ENCODE results near the gene SFT2D3. TPM values are rescaled to one million over a fixed set of nuclear protein-coding genes. Genes with fewer than 3 reads are reported as not detected.

Gene SFT2D3
- total RNA-seq, 1 experiment from 2014 or later, result 3.1 TPM

DNA sequence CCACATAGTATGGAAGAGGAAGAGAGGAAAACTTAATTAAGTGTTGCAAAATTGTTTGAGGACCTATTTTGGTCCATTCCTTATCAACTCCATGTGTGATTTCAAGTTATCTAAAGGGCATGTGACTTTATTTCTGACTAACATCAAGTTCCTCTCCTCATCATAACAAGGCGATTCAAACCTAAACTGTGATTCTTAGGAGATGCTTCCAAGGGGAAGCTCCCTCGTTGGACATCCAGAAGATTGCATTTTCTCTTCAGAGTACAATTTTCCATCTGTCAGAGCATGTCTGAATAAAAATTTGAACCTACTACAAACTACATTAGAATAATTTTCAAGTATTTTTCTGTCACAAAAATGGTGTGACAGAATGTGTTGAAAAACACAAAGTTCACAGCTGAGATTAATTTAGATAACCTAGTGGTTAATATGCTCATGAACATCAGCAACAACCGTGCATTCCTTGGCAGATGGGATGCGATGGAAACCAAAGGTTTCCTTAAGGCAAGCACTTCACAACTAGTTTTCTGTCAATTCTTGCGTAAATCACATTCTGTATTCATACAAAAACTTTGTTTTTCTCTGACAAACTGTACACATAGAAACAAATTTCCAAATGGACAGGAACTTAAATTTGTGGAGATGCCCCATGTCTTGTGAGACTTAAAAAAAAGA is 4.2 kb downstream of the SFT2D3 start:
- ChIA-PET POLR2A (no interaction called here), CTCF (no interaction called here), RAD21 (ENCODE audit: low non-redundant PET in 1 of 2, low total read pairs in 2 of 2, uncharacterized antibody in 2 of 2, unreplicated experiment in 2 of 2) (no interaction called here)
- Histone ChIP-seq H3K9me2 (ENCODE audit: insufficient read depth) (no peaks in the 10 kb centered on the region), H3K4me3 (replicated peaks in 1 of 2; ENCODE audit: low read depth in 1 of 2, low read length in 2 of 2) (no peak overlapping the region), H3K4me1 (ENCODE audit: control insufficient read depth in 1 of 2, insufficient read depth in 2 of 2, low read length in 2 of 2) (peaks cover 8 to 19% of the 10 kb centered on the region in 2 experiments), H3K9me3 (ENCODE audit: control insufficient read depth in 1 of 2, insufficient read depth in 1 of 2, low read depth in 1 of 2, low read length in 2 of 2) (no peaks in the 10 kb centered on the region), H2AFZ (ENCODE audit: low read depth, low read length, poor library complexity, severe bottlenecking) (no peak overlapping the region), H3K4me2 (ENCODE audit: low read length) (no peak overlapping the region), H3K36me3 (ENCODE audit: control insufficient read depth in 1 of 2, insufficient read depth in 2 of 2, low read length in 2 of 2) (peaks cover 11 to 25% of the 10 kb centered on the region in 2 experiments), H3K9ac (ENCODE audit: low read length) (no peak overlapping the region), H3K79me2 (ENCODE audit: insufficient read depth, low read length) (peaks cover 13% of the 10 kb centered on the region), H3K27ac (ENCODE audit: low read depth, low read length) (no peak overlapping the region), H4K20me1 (ENCODE audit: insufficient read depth) (no peaks in the 10 kb centered on the region), H3K27me3 (ENCODE audit: insufficient read depth, low read length) (no peaks in the 10 kb centered on the region)
- intact Hi-C loops (cut with micrococcal nuclease), result no loop called here
- TF ChIP-seq SP1 (IDR thresholded peaks at IDR 0.05; ENCODE audit: low read depth) (no peak), POLR2AphosphoS5 (IDR thresholded peaks at IDR 0.05; ENCODE audit: low read depth, low read length) (no peak), EGR1 (IDR thresholded peaks at IDR 0.05; ENCODE audit: low read depth) (no peak), POLR2A (IDR thresholded peaks at IDR 0.05; ENCODE audit: borderline replicate concordance, extremely low read depth, insufficient read depth, insufficient read length) (no peak), EZH2phosphoT487 (IDR thresholded peaks at IDR 0.05; ENCODE audit: borderline replicate concordance) (no peak), CEBPB (IDR thresholded peaks at IDR 0.05; ENCODE audit: low read depth) (no peak), ELF1 (IDR thresholded peaks at IDR 0.05; ENCODE audit: borderline replicate concordance, low read depth) (no peak), SRF (IDR thresholded peaks at IDR 0.05; ENCODE audit: low read depth) (no peak), SIN3A (IDR thresholded peaks at IDR 0.05; ENCODE audit: low read depth) (no peak), FOSL1 (IDR thresholded peaks at IDR 0.05; ENCODE audit: low read depth) (no peak), TCF7L2 (IDR thresholded peaks at IDR 0.05; ENCODE audit: borderline replicate concordance, extremely low read depth, insufficient read depth, insufficient read length) (no peak), ZNF274 (IDR thresholded peaks at IDR 0.05; ENCODE audit: low read depth, low read length) (no peak), CBX3 (IDR thresholded peaks at IDR 0.05; ENCODE audit: low read depth) (no peak), ZFX (IDR thresholded peaks at IDR 0.05) (no peak), JUND (IDR thresholded peaks at IDR 0.05) (no peak)
- TF ChIP-seq, protein P1, sequence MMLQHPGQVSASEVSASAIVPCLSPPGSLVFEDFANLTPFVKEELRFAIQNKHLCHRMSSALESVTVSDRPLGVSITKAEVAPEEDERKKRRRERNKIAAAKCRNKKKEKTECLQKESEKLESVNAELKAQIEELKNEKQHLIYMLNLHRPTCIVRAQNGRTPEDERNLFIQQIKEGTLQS (IDR thresholded peaks at IDR 0.05), result no peak
- TF ChIP-seq, protein P2, sequence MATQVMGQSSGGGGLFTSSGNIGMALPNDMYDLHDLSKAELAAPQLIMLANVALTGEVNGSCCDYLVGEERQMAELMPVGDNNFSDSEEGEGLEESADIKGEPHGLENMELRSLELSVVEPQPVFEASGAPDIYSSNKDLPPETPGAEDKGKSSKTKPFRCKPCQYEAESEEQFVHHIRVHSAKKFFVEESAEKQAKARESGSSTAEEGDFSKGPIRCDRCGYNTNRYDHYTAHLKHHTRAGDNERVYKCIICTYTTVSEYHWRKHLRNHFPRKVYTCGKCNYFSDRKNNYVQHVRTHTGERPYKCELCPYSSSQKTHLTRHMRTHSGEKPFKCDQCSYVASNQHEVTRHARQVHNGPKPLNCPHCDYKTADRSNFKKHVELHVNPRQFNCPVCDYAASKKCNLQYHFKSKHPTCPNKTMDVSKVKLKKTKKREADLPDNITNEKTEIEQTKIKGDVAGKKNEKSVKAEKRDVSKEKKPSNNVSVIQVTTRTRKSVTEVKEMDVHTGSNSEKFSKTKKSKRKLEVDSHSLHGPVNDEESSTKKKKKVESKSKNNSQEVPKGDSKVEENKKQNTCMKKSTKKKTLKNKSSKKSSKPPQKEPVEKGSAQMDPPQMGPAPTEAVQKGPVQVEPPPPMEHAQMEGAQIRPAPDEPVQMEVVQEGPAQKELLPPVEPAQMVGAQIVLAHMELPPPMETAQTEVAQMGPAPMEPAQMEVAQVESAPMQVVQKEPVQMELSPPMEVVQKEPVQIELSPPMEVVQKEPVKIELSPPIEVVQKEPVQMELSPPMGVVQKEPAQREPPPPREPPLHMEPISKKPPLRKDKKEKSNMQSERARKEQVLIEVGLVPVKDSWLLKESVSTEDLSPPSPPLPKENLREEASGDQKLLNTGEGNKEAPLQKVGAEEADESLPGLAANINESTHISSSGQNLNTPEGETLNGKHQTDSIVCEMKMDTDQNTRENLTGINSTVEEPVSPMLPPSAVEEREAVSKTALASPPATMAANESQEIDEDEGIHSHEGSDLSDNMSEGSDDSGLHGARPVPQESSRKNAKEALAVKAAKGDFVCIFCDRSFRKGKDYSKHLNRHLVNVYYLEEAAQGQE (IDR thresholded peaks at IDR 0.05; ENCODE audit: low read depth), result no peak
- TF ChIP-seq, protein P3, sequence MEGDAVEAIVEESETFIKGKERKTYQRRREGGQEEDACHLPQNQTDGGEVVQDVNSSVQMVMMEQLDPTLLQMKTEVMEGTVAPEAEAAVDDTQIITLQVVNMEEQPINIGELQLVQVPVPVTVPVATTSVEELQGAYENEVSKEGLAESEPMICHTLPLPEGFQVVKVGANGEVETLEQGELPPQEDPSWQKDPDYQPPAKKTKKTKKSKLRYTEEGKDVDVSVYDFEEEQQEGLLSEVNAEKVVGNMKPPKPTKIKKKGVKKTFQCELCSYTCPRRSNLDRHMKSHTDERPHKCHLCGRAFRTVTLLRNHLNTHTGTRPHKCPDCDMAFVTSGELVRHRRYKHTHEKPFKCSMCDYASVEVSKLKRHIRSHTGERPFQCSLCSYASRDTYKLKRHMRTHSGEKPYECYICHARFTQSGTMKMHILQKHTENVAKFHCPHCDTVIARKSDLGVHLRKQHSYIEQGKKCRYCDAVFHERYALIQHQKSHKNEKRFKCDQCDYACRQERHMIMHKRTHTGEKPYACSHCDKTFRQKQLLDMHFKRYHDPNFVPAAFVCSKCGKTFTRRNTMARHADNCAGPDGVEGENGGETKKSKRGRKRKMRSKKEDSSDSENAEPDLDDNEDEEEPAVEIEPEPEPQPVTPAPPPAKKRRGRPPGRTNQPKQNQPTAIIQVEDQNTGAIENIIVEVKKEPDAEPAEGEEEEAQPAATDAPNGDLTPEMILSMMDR (IDR thresholded peaks at IDR 0.05 in 2 of 3, conservative IDR thresholded peaks at IDR 0.05 in 1 of 3; ENCODE audit: borderline replicate concordance in 1 of 3, insufficient read depth in 1 of 3, low read depth in 2 of 3, low read length in 2 of 3), result no peak
- TF ChIP-seq, protein P4, sequence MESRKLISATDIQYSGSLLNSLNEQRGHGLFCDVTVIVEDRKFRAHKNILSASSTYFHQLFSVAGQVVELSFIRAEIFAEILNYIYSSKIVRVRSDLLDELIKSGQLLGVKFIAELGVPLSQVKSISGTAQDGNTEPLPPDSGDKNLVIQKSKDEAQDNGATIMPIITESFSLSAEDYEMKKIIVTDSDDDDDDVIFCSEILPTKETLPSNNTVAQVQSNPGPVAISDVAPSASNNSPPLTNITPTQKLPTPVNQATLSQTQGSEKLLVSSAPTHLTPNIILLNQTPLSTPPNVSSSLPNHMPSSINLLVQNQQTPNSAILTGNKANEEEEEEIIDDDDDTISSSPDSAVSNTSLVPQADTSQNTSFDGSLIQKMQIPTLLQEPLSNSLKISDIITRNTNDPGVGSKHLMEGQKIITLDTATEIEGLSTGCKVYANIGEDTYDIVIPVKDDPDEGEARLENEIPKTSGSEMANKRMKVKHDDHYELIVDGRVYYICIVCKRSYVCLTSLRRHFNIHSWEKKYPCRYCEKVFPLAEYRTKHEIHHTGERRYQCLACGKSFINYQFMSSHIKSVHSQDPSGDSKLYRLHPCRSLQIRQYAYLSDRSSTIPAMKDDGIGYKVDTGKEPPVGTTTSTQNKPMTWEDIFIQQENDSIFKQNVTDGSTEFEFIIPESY (IDR thresholded peaks at IDR 0.05; ENCODE audit: extremely low read depth, insufficient replicate concordance, low read length), result no peak
- ATAC-seq (no peak), DNase-seq (ENCODE audit: low read depth, low spot score) (no peak)
- BruUV-seq (replicated peaks), result no TSS peak

All from HCT116 (cell line).